Fibroblast of gingiva (primary cell): ENCODE measurements around the gene TAF12.

Experiments used
- DNase-seq: peaks from one replicate; pipeline ENCODE4 v3.0.0-alpha.2; 2011; ENCODE audit warnings: low read depth

TAF12 gene

GRCh38 chr1:28581531-28582247 is 61.2 kb downstream of the TAF12 start:
- DNase-seq, result peak; percentile 97

GRCh38 chr1:28580722-28581530 is 61.9 kb downstream of the TAF12 start:
- peak; percentile 38 for DNase-seq

- DNase-seq, result no peak
These were observed 63.5 kb downstream of the TAF12 start for GRCh38 chr1:28579401-28579800.

- no peak for DNase-seq
These were observed 64.1 kb downstream of the TAF12 start for GRCh38 chr1:28578696-28579218.

- DNase-seq, result no peak
These were observed 64.9 kb downstream of the TAF12 start for GRCh38 chr1:28577738-28578536.

- DNase-seq, result no peak
These were observed 65.7 kb downstream of the TAF12 start for GRCh38 chr1:28577052-28577678.

GRCh38 chr1:28573564-28573963 is 69.3 kb downstream of the TAF12 start:
- no peak for DNase-seq

GRCh38 chr1:28572891-28573290 is 70.0 kb downstream of the TAF12 start:
- DNase-seq, result peak; percentile 82

GRCh38 chr1:28571911-28572310 is 71.0 kb downstream of the TAF12 start:
- DNase-seq, result no peak

GRCh38 chr1:28566931-28567330 is 75.9 kb downstream of the TAF12 start:
- DNase-seq, result no peak

GRCh38 chr1:28565726-28566125 is 77.1 kb downstream of the TAF12 start:
- DNase-seq, result no peak

- no peak for DNase-seq
These were observed 77.8 kb downstream of the TAF12 start for GRCh38 chr1:28565040-28565439.

GRCh38 chr1:28564310-28564709 is 78.6 kb downstream of the TAF12 start:
- no peak for DNase-seq

GRCh38 chr1:28560886-28561285 is 82.0 kb downstream of the TAF12 start:
- no peak for DNase-seq
